NOMO-1 treated with DMSO at 0.1 percent for 48 hours (cell line): ENCODE measurements around the gene FARP1.

Experiments
- DNase-seq: peaks from one replicate; lab custom pipeline; 2025; ENCODE audit not compliant: unreplicated experiment; lab: John Stamatoyannopoulos, UW

FARP1 gene

DNA sequence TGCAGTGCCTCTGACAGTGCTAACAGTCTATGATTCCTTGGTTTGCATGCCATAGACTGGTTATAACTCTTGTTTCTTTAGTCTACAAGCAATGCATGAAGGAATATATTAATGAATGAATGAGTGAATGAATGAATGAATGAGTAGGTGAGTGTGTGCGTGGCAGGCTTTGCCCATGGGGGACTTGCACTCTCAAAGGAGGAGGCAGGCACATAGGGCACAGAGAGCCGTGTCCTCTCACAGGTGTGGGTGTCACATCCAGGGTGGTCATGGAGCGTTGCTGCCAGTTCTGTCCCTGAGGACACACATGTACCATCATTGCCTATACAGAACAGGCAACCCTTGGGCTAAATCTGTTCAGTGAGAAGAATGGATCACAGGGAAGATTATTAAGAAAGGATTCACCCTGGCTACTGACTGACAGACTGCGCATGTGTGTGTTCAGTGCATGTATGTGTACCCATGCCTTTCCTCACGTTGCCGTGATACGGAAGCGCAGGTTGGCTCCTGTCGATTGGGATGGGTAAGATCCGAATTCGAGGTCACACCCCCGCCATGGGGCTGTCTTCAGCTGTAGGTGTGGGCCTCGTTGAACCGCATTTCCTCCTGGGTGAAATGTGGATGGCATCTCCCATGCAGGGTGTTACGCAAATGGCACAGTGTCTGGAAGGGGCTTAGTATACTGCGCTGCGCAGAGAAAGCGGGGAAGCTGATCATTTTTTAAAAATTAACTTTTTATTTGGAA is 272.6 kb downstream of the FARP1 start:
- DNase-seq: no peak

DNA sequence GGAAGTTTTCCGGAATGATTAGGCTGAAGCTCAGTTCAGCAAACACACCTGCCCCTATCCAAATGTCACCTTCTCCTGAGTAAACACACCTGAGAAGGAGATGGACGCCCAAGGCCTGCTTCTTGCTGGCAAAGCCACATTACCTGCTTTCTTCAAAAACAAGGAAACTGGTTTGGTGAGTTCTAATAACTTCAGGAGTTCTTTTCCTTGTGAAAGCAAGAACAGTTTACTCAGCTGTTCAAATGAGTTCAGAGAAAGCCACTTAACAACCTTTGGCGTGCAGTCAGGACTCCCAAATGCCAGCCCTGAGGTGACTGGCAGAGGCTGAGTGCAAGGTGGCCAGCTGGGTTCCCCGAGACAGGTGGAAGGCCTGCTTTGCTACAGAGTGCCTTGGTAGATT is 273.5 kb downstream of the FARP1 start:
- DNase-seq: no peak

DNA sequence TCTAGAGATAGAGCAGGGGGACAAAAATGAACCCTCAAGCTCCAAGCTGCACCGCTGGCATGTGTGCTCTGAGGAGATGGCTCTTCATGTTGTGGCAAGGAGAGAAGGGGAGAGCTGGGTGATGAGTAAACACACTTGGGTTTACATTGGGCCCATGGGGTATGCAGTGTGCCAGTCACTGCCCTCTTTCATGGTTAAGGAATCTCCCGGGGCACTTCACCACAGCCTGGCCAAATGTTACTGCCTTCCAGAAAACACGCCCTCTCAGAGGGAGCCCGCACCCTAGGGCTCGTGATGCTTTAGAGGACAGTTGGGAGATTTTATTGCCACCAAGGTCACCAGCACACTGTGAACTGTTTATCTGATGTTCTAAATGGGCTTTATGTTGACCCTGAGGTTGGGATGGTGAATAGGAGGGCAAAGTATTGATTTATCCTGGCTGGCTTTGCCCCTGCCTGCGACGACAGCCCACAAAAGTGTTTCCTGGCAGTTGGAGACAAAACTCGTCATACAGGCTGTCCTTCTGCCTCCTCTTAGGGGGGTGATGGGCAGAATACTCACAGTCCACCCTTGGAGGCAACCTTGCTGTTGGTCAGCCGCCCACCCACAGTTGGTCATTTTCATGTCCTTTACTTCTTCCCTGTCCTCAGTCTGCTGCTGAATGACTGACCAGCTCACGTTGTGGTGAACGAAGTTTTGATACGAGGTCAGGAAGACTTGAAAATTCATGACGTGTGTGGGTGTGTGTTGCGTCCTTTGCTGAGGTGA is 277.1 kb downstream of the FARP1 start:
- no peak for DNase-seq

DNA sequence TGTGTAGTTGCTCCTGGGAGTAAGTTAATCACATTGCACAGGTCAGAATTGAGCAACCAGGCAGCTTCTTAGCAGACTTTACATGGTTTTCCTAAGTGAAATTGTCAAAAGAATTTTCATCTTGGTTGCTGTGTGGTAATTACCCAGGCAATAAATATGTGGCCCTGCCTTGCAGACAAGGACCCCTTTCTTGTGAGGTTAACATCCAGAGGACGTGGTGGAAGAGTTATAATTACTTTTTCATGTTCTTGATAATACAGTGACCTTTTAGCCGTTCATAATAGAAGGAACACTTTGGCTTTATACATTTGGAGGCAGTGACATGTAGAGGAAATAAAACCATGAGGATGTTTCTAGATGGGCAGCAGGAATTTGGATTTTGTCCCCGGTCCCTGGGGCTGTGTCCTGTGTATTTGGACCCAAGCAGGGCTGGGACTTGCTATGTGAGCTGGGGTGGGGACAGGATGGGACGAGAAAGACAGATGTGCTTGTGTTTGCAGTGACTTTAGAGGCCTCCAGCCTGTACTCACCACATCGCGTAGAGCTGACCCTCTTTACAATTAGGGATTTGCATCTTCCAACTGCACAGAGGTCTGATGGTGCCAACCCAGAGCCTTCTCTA is 277.8 kb downstream of the FARP1 start:
- DNase-seq: no peak

DNA sequence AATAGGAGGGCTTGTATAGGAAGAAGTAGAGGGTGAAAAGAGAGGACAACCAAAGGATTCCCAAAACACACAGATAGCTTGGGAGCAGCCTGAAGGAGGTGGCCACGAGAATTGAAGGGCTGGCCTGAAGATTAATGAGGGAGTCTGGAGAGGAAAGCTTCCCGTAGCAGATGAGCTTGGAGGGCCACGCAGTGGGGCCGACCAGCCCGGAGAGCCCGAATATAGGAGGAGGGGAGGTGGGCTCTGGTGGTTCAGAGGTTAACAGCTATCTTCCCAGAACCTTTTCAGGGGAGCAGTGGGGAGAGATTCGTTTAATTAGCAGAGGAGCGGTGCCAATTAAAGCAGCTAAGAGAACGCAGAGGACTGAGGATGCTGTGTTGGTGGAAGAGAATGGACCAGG is 279.2 kb downstream of the FARP1 start:
- no peak for DNase-seq

DNA sequence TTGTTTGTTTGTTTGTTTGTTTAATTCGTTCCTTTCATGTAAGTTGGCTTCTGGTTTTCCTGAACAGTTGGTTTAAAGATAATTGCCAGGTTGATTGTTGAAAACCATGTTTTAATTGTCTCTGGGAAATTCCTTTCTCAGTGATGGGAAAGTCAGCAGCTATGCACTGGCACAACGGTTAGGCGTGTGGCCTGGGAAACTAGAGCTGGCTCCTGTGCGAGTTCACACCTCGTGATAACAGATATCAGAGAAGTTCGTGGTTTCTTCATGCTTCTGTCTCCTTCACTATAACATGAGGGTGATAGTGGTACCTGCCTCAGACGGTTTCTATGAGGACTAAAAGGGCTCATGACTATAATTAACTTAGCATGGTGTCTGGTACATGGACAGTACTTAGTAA is 280.5 kb downstream of the FARP1 start:
- no peak for DNase-seq

DNA sequence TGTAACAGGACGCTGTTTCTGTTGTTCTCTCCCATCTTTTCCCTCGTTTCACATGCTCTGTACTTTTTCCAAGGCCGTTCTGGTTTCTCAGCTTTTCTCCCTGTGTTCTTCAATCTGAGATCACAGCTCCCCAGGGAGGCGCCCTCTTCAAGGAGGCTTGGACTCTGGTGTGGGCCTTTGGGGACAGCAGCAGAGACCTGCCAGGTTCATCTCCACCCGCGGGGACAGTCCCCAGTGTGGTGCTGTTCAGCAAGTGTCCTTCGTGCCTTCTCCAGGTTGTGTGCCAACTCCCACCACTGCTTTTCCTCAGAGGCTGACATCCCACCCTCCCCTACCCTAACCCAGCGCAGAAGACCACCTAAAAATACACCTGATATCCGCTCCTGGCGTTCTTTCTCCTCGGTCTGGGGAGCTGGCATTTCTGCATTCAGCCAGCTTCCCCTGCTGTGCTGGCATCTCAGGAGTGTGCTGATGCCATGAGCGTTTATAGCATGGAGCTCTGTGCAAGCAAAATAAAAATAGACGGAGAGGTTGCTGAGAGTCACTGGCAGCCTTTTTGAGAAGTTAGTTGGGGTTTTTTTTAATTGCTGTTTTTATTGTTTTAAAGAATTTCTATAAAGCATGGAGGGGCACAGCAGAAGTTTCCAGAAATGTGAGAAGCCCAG is 284.6 kb downstream of the FARP1 start:
- DNase-seq: no peak

DNA sequence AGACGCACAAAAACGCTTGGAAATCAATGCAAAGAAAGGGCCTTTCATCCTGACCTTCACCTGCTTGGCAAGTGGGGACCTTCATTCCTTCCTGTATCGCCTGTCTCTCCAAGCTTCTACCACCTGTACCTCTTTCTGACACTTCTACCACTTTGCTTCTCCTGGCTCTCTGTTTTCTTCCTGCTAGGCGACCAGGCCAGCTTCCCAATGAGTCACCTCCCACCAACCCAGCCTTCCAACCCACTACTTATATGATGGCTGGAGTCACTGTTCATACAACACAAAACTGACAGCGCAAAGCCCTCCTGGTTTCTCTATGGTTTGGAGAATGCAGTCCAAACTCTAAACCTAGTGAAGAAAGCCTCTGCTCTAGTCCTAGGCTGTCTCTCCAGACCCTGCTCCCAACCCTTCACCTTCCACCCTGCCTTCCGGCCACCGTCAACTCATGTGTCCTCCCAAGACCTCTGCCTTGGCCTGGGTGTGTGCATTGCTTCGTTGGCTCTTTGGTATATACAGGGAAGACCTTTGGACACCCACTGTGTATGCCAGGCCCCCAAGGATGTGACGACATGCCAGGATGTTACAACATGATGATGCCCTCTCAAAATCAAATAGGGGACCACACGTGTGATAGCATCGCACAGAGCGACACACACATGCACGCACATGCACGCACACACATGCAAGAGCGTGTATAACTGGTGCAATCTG is 285.5 kb downstream of the FARP1 start:
- no peak for DNase-seq

DNA sequence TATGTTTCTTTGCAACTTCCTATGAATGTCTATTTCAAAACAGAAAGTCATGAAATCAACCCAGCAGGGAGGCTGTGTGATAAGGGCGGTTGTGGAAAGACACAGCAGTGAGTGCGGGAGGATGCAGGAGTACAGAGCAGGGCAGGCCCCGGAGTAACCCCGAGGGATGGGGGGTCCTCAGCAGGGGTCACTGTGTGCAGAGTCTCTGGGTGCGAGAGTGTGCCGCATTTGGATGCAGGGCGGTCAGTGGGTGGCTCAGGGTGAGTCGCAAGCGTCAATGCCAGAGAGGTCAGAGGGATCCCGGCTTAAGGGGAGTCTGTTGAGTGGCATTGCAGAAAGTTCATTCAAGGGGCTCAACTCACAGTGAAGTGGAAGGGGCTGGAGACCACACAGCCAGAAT is 286.2 kb downstream of the FARP1 start:
- DNase-seq: no peak

DNA sequence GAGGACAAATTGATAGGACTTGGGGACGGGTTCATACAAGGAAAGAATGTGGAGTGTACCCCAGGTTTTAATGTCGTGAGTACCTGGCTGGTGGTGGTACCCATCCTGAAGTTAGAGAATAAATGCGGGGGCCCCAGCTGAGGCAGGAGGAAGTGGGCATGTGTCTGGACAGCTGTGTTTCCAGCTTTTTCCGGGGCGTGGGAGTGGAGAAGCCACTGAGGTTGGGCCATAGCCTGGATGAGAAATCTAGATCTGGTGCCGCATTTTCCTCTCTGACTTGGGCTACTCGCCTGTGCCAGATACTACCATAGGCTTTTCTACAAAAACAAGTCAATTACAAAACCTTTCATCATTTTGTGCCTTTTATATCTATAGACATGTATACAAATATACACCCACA is 286.6 kb downstream of the FARP1 start:
- no peak for DNase-seq

DNA sequence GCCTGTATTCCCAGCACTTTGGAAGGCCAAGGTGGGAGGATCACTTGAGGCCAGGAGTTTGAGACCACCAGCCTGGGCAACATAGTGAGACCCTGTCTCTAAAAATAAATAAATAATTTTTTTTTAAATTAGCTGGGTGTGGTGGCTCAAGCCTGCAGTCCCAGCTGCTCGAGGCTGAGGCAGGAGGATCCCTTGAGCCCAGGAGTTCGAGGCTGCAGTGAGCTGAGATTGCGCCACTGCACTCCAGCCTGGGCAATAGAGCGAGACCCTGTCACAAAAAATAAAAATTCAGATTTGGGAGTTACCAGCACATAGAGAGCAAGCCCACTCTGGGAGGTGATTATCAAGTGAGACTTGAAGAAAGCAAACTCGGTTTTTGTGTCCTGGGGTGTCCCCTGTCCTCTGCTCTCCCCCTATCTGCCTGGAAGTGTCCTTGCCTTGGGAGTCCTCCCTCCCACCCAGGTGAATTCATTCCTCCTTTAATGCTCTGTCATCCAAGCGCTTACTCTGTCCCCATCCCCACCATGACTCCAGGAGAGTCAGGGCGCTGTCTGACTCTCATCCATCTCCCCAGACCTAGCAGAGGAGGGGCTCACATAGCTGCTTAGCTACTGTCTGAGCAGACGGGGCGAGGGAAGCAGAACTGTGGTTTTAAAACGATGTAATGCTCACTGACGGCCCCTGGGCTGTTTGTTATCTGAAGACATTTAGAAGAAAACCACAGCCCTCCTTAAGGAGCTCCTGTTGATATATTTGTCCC is 287.3 kb downstream of the FARP1 start:
- DNase-seq: no peak

DNA sequence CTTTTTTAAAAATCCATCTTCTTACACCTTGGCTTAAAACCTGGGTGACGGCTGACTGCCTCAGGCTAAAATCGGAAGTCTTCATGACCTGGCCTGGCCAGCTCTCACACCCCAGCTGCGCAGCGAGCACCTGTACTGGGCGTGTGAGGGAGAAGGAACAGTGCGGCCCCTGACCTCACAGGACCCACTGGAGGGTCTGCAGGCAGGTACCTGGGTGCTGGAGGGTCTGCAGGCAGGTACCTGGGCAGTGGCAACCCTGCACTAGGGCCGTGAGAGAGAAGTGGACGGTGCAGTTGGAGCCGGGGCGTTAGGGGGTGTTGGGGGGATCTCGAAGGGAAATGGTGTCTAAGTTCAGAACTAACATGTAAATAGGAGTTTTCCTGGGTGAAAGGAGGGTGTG is 289.7 kb downstream of the FARP1 start:
- no peak for DNase-seq

DNA sequence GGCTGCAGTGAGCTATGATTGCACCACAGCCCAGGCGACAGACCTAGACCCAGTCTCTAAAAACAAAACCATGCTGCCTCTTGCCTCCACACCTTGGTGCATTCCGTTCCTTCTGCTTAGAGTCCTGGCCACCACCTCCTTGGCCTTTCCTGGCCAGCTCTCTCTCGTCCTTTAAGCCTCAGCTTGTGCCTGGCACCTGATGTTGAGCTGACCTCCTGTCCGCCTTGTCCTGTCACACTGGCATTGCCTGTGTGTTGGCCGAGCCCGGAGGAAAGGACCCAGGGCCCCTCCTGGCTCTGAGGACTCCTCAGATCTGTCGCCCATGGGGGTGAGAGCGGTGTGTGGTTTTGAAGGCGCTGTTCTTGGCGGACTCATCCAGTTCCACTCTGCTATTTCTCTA is 290.8 kb downstream of the FARP1 start:
- DNase-seq: no peak

DNA sequence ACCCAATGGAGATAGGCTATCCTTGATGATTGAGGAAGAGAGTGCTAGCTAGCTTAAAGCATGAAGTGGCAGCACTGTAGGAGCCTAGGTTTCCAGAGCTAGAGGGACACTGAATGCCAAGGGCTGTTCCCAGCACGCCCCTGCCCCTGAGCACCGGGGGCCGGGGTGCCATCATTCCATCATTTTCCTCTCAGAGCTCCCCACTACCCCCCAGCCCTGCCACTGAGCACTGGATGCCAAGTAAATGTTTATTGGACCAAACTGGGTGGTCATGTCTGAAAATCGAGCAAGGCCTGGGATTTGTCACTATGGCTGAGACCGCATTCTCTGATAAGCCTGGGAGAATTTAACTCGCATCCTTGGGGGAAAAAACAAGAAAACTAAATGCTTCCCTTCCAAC is 291.2 kb downstream of the FARP1 start:
- DNase-seq: no peak

DNA sequence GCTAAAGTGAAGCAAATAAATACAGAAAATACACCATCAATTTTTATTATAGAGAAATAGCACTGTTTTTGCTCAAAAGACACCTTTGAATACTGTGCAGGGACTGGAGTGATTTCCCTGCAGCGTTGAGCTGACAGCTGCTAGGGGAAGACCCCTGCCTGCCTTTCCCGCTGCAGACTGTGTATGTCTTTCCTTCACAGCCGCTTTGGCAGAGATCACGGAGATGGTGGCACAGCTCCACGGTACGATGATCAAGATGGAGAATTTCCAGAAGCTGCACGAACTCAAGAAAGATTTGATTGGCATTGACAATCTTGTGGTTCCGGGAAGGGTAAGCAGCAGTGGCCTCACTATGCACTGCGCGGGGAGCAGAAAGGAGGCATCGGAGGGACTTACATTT is 292.5 kb downstream of the FARP1 start:
- no peak for DNase-seq

DNA sequence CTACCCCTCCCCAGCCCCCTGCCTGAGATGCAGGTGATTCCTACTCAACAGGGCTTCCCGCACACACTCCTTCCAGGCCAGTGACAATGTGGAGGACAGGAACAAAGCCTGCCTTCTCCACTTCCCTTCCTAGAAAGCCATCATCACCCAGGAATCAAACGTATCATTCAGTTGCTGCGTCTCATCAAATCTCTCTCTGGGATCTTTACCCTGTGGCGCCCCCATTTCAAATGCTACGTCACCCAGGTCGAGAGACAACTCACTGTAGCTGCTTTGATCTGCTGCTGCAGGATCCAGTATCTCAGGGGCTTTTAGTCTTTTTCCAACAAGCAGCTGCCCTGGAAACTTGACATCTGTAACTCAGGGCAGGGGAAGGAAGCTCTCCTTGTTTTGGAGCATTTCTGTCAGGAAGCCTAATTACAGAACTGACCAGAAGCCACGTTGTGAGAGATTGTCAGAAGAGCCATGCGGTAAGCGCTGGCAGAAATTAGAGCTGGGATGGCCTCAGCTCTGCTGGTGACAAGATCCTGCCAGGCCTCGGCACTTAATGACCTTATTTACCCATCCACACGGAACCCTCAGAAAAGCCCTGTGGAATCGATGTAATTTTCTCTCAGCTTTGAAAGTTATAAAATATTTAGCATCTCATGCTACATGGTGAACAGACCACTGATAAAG is 293.5 kb downstream of the FARP1 start:
- no peak for DNase-seq

DNA sequence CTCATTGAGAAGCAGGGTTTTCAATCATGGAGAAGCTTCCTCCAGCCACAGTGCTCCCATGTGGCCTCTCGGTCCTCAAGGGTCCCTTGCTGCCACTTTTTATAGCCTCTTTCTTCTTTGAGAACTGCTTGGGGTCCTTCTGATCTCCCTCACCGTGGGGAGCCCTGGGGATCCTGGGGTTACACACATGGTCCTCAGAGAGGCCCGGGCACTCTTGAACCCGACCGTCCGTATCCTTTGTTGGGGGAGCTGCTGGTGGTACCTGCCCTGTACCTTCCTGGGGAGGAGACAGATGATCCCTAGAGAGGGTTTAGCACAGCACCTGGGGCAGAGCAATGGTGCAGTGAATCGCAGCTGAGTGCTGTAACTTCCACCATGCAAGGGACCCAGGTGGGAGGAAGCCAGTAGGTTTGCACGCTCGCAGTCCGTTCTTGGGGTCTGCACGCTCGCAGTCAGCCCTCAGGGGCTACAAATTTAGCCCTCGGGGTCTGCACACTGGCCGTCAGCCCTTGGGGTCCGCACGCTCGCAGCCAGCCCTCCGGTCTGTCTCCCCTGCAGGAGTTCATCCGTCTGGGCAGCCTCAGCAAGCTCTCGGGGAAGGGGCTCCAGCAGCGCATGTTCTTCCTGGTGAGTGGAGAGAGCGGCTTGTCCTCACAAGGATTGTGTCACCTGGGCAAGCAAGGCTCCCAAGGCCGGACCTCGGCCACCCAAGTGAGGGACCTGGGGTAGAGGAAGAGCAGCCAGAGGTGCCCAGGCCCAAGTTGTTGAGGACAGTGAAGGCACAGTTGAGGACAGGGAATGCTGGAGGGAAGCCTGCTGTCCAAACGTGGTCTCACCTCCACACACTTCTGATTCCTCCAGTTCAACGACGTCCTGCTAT is 295.6 kb downstream of the FARP1 start:
- no peak for DNase-seq

DNA sequence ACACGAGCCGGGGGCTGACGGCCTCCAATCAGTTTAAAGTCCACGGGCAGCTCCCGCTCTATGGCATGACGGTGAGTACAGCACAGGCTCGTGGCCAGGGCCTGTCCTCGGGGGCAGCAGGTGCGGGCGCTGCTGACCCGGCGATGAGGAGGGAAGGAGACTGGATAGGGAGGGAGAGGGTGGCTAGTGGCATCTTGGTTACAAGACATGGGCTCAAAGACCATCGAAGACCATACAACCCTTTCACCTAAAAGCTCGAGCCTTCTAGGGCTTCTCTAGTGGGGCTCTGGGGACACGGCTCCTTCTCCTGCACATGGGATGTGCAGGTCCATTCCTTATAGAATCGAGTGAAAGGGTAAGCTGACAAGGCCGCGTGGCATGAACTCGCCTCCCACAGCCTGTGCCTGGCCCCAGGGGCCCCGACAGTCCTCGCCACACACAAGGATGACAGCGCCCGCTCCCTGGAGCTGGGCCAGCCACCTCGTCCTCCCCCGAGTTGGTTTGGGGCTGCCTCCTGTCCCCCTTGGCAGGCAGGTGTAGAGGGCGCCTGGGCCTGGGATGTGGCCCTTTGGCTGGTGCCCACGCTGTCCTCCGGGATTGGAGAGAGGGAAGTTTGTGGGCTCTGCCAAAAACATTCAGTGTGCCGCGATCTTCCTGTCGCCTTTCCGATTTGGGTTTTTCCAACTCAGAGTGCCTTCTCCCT is 296.4 kb downstream of the FARP1 start:
- DNase-seq: no peak
